ENCODE data around the gene LIN7C.

DNA sequence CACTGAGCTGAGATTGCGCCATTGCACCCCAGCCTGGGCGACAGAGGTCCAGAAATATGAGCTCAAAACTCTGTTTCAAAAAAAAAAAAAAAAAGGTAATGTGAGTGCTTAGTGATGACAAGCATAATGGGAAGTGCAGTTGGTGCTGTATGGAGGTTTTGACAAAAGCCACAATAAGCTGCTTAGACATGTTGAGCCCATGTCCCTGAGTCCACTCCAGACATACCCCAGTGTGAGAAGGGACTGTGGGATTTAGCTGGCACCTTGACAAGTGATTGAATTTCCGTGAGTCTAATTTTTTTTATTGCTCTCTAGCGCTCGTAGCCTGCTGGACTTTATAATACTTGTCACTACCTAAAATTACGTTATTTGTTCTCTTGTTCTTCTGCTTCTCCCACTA, 18.9 kb downstream of the LIN7C start:
- no peak for TF ChIP-seq RAD21 (IDR thresholded peaks at IDR 0.05)
- TF ChIP-seq, protein P1, sequence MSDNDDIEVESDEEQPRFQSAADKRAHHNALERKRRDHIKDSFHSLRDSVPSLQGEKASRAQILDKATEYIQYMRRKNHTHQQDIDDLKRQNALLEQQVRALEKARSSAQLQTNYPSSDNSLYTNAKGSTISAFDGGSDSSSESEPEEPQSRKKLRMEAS (IDR thresholded peaks at IDR 0.05): no peak
- TF ChIP-seq, protein P2, sequence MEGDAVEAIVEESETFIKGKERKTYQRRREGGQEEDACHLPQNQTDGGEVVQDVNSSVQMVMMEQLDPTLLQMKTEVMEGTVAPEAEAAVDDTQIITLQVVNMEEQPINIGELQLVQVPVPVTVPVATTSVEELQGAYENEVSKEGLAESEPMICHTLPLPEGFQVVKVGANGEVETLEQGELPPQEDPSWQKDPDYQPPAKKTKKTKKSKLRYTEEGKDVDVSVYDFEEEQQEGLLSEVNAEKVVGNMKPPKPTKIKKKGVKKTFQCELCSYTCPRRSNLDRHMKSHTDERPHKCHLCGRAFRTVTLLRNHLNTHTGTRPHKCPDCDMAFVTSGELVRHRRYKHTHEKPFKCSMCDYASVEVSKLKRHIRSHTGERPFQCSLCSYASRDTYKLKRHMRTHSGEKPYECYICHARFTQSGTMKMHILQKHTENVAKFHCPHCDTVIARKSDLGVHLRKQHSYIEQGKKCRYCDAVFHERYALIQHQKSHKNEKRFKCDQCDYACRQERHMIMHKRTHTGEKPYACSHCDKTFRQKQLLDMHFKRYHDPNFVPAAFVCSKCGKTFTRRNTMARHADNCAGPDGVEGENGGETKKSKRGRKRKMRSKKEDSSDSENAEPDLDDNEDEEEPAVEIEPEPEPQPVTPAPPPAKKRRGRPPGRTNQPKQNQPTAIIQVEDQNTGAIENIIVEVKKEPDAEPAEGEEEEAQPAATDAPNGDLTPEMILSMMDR (IDR thresholded peaks at IDR 0.05; ENCODE audit: low read depth, low read length, missing input control): no peak
- TF ChIP-seq, protein P3, sequence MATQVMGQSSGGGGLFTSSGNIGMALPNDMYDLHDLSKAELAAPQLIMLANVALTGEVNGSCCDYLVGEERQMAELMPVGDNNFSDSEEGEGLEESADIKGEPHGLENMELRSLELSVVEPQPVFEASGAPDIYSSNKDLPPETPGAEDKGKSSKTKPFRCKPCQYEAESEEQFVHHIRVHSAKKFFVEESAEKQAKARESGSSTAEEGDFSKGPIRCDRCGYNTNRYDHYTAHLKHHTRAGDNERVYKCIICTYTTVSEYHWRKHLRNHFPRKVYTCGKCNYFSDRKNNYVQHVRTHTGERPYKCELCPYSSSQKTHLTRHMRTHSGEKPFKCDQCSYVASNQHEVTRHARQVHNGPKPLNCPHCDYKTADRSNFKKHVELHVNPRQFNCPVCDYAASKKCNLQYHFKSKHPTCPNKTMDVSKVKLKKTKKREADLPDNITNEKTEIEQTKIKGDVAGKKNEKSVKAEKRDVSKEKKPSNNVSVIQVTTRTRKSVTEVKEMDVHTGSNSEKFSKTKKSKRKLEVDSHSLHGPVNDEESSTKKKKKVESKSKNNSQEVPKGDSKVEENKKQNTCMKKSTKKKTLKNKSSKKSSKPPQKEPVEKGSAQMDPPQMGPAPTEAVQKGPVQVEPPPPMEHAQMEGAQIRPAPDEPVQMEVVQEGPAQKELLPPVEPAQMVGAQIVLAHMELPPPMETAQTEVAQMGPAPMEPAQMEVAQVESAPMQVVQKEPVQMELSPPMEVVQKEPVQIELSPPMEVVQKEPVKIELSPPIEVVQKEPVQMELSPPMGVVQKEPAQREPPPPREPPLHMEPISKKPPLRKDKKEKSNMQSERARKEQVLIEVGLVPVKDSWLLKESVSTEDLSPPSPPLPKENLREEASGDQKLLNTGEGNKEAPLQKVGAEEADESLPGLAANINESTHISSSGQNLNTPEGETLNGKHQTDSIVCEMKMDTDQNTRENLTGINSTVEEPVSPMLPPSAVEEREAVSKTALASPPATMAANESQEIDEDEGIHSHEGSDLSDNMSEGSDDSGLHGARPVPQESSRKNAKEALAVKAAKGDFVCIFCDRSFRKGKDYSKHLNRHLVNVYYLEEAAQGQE (IDR thresholded peaks at IDR 0.05): no peak
- TF ChIP-seq YY1 (IDR thresholded peaks at IDR 0.05): no peak
- TF ChIP-seq TAF1 (conservative IDR thresholded peaks at IDR 0.05): no peak
- no peak for TF ChIP-seq HNF4A (conservative IDR thresholded peaks at IDR 0.05)

Measured in liver (tissue), 3 donors.